HCT116 (cell line): ENCODE measurements around the gene COQ8B. TPM values are rescaled to one million over a fixed set of nuclear protein-coding genes. Genes with fewer than 3 reads are reported as not detected.

ENCODE experiments used
- ATAC-seq: fragments of 200-7000 bp; cut with Tn5 transposase; 2 replicates; pipeline ENCODE4 v1.9.1; 2020; ENCODE audit warnings: mild to moderate bottlenecking, moderate library complexity
- BruUV-seq: library from RNA; stranded (reverse); fragments of 400-500 nt; replicated peaks from 2 replicates; lab custom pipeline; 2021; lab: Mats Ljungman, UMichigan
- CTCF ChIA-PET: fragments of 300-600 bp; sonication (Branson Sonifier 250); formaldehyde crosslinking; loops from one replicate; lab custom pipeline; 2021; ENCODE audit warnings: antibody characterized with exemption; lab: Charles Lee
- POLR2A ChIA-PET: fragments of 300-600, 350-600 bp; sonication (Branson Sonifier 250); formaldehyde crosslinking; loops from one replicate; lab custom pipeline; 2021; ENCODE audit warnings: antibody characterized with exemption; lab: Charles Lee
- RAD21 ChIA-PET, 2 experiments: fragments of 300-600 bp; sonication (Branson Sonifier 250); formaldehyde crosslinking; loops; one replicate each; lab custom pipeline; 2023; ENCODE audit warnings: low total read pairs in 2 of 2; ENCODE audit not compliant: uncharacterized antibody in 2 of 2, unreplicated experiment in 2 of 2, low non-redundant PET in 1 of 2; lab: Charles Lee
- DNase-seq: peaks from one replicate; pipeline ENCODE4 v3.0.0-alpha.2; 2010; ENCODE audit warnings: low read depth, low spot score
- H2AFZ ChIP-seq: fragments of 200-600 bp; shearing (Covaris generic), sonication (generic); 2 replicates; pipeline ENCODE4 v1.6.1; 2017; ENCODE audit warnings: low read depth, mixed run types, mixed read lengths, antibody characterized with exemption, low read length; ENCODE audit not compliant: poor library complexity, severe bottlenecking
- H3K27ac ChIP-seq: 2 replicates; pipeline ENCODE4 v1.5.1; 2012; ENCODE audit warnings: low read depth, low read length
- H3K27me3 ChIP-seq: fragments of 200-600 bp; sonication (generic); 2 replicates; pipeline ENCODE4 v1.6.1; 2016; ENCODE audit warnings: mixed run types, low read length, mixed read lengths; ENCODE audit not compliant: insufficient read depth
- H3K36me3 ChIP-seq, 2 experiments: fragments of 200-500 bp in 1 of 2; fragments of 200-600 bp in 1 of 2; sonication (Bioruptor generic) in 1 of 2; sonication (generic) in 1 of 2; 2 replicates each; pipeline versions ENCODE4 v1.5.1 to v1.6.1; 2014 to 2016; ENCODE audit warnings: low read length in 2 of 2, inconsistent platforms in 1 of 2, mixed read lengths in 1 of 2, mixed run types in 1 of 2; ENCODE audit not compliant: insufficient read depth in 2 of 2, control insufficient read depth in 1 of 2
- H3K4me1 ChIP-seq, 2 experiments: fragments of 200-600 bp in 1 of 2; sonication (generic) in 1 of 2; 2 replicates each; pipeline versions ENCODE4 v1.5.1 to v1.6.1; 2012 to 2017; ENCODE audit warnings: low read length in 2 of 2, inconsistent platforms in 1 of 2, mild to moderate bottlenecking in 1 of 2, mixed read lengths in 1 of 2, mixed run types in 1 of 2, moderate library complexity in 1 of 2; ENCODE audit not compliant: insufficient read depth in 2 of 2, control insufficient read depth in 1 of 2
- H3K4me2 ChIP-seq: fragments of 200-600 bp; sonication (generic); 2 replicates; pipeline ENCODE4 v1.6.1; 2017; ENCODE audit warnings: mixed run types, low read length, mixed read lengths
- H3K4me3 ChIP-seq, 2 experiments: fragments of 200-600 bp in 1 of 2; sonication (generic) in 1 of 2; replicated peaks in 1 of 2; 2 replicates each; pipeline ENCODE4 v1.5.1; 2011 to 2016; ENCODE audit warnings: low read length in 2 of 2, control low read depth in 1 of 2, low read depth in 1 of 2, mild to moderate bottlenecking in 1 of 2, mixed read lengths in 1 of 2, mixed run types in 1 of 2
- H3K79me2 ChIP-seq: fragments of 200-600 bp; sonication (generic); 2 replicates; pipeline ENCODE4 v1.6.1; 2017; ENCODE audit warnings: mild to moderate bottlenecking, mixed run types, low read length, moderate library complexity, mixed read lengths; ENCODE audit not compliant: insufficient read depth
- H3K9ac ChIP-seq: fragments of 200-600 bp; sonication (generic); 2 replicates; pipeline ENCODE4 v1.6.1; 2016; ENCODE audit warnings: low read length, mixed read lengths
- H3K9me2 ChIP-seq: fragments of 200-600 bp; sonication (generic), shearing (Covaris generic); 2 replicates; pipeline ENCODE4 v1.6.1; 2017; ENCODE audit warnings: mixed run types, mild to moderate bottlenecking, moderate library complexity; ENCODE audit not compliant: insufficient read depth
- H3K9me3 ChIP-seq, 2 experiments: fragments of 200-500 bp in 1 of 2; fragments of 200-600 bp in 1 of 2; sonication (Bioruptor generic) in 1 of 2; sonication (generic) in 1 of 2; 2 replicates each; pipeline ENCODE4 v1.6.1; 2014 to 2017; ENCODE audit warnings: low read length in 2 of 2, mixed read lengths in 2 of 2, inconsistent platforms in 1 of 2, low read depth in 1 of 2, mild to moderate bottlenecking in 1 of 2, mixed run types in 1 of 2, moderate library complexity in 1 of 2; ENCODE audit not compliant: control insufficient read depth in 1 of 2, insufficient read depth in 1 of 2
- H4K20me1 ChIP-seq: fragments of 200-600 bp; sonication (generic), shearing (Covaris generic); 2 replicates; pipeline ENCODE4 v1.6.1; 2017; ENCODE audit warnings: mixed run types, mild to moderate bottlenecking, moderate library complexity; ENCODE audit not compliant: insufficient read depth
- ATF3 ChIP-seq: IDR thresholded peaks from 2 replicates; pipeline ENCODE4 v1.6.1; 2012
- CEBPB ChIP-seq: IDR thresholded peaks from 2 replicates; pipeline ENCODE4 v1.6.1; 2012; ENCODE audit warnings: low read depth
- CTCF ChIP-seq, 3 experiments: fragments of 200-600 bp in 1 of 3; sonication (generic) in 1 of 3; IDR thresholded peaks in 2 of 3; conservative IDR thresholded peaks in 1 of 3; 2 replicates each; pipeline ENCODE4 v1.5.1; 2012 to 2017; ENCODE audit warnings: low read depth in 2 of 3, low read length in 2 of 3, antibody characterized with exemption in 1 of 3, borderline replicate concordance in 1 of 3, control low read depth in 1 of 3, mild to moderate bottlenecking in 1 of 3, mixed read lengths in 1 of 3, mixed run types in 1 of 3, moderate library complexity in 1 of 3; ENCODE audit not compliant: insufficient read depth in 1 of 3
- ELF1 ChIP-seq: IDR thresholded peaks from 2 replicates; pipeline ENCODE4 v1.6.1; 2012; ENCODE audit warnings: low read depth, borderline replicate concordance
- EZH2 ChIP-seq: fragments of 200-600 bp; sonication (generic); IDR thresholded peaks from 2 replicates; pipeline ENCODE4 v1.6.1; 2017; ENCODE audit warnings: antibody characterized with exemption, mixed run types
- EZH2phosphoT487 ChIP-seq: fragments of 200-600 bp; IDR thresholded peaks from 2 replicates; pipeline ENCODE4 v1.6.1; 2018; ENCODE audit warnings: antibody characterized with exemption, borderline replicate concordance
- FOSL1 ChIP-seq: IDR thresholded peaks from 2 replicates; pipeline ENCODE4 v1.6.1; 2012; ENCODE audit warnings: low read depth
- JUND ChIP-seq: IDR thresholded peaks from 2 replicates; pipeline ENCODE4 v1.6.1; 2012
- MAX ChIP-seq: IDR thresholded peaks from 2 replicates; pipeline ENCODE4 v1.6.1; 2012
- POLR2A ChIP-seq: IDR thresholded peaks from 2 replicates; pipeline ENCODE4 v1.7.0; 2011; ENCODE audit warnings: borderline replicate concordance; ENCODE audit not compliant: insufficient read depth, insufficient read length; ENCODE audit errors: extremely low read depth
- POLR2AphosphoS5 ChIP-seq: IDR thresholded peaks from 2 replicates; pipeline ENCODE4 v1.6.1; 2011; ENCODE audit warnings: mild to moderate bottlenecking, low read depth, low read length, moderate library complexity
- RAD21 ChIP-seq: IDR thresholded peaks from 2 replicates; pipeline ENCODE4 v1.6.1; 2012; ENCODE audit warnings: low read depth, mild to moderate bottlenecking
- REST ChIP-seq: IDR thresholded peaks from 2 replicates; pipeline ENCODE4 v1.6.1; 2012; ENCODE audit warnings: low read depth
- SIN3A ChIP-seq: IDR thresholded peaks from 2 replicates; pipeline ENCODE4 v1.6.1; 2012; ENCODE audit warnings: low read depth
- SP1 ChIP-seq: IDR thresholded peaks from 2 replicates; pipeline ENCODE4 v1.6.1; 2012; ENCODE audit warnings: low read depth
- SRF ChIP-seq: IDR thresholded peaks from 2 replicates; pipeline ENCODE4 v1.6.1; 2012; ENCODE audit warnings: low read depth
- TCF7L2 ChIP-seq: IDR thresholded peaks from 2 replicates; pipeline ENCODE4 v1.7.0; 2011; ENCODE audit warnings: borderline replicate concordance, inconsistent platforms; ENCODE audit not compliant: insufficient read depth, insufficient read length; ENCODE audit errors: extremely low read depth
- ZFX ChIP-seq: fragments of 450-650 bp; IDR thresholded peaks from 2 replicates; pipeline ENCODE4 v1.6.1; 2017
- ZNF274 ChIP-seq: fragments of 200-500 bp; sonication (Bioruptor generic); IDR thresholded peaks from 2 replicates; pipeline ENCODE4 v1.6.1; 2014; ENCODE audit warnings: mild to moderate bottlenecking, low read depth, low read length, inconsistent platforms
- intact Hi-C: fragments of 100-400 bp; cut with micrococcal nuclease; formaldehyde crosslinking; loops from 2 replicates; pipeline ENCODE4 v1.10.0; 2022
- total RNA-seq: library from RNA; stranded (reverse); gene quantifications from one replicate; pipeline ENCODE4 v1.2.1, GENCODE V29; 2021; ENCODE audit not compliant: unreplicated experiment

The COQ8B gene
- total RNA-seq, 1 experiment from 2014 or later = 47.1 TPM

- H3K9ac ChIP-seq = no peak overlapping the region
- no peak for TF ChIP-seq EZH2
- TF ChIP-seq REST = no peak
- no peak for TF ChIP-seq EZH2phosphoT487
- no peak for TF ChIP-seq RAD21
- no peak for TF ChIP-seq CEBPB
- no peak for TF ChIP-seq ZNF274
- no peak for TF ChIP-seq POLR2AphosphoS5
- no peak for TF ChIP-seq JUND
- TF ChIP-seq ELF1 = no peak
- TF ChIP-seq SRF = no peak
- no peak for TF ChIP-seq TCF7L2
- no peak for TF ChIP-seq FOSL1
- TF ChIP-seq CTCF (IDR thresholded peaks at IDR 0.05 in 2 of 3, conservative IDR thresholded peaks at IDR 0.05 in 1 of 3; ENCODE audit: borderline replicate concordance in 1 of 3, insufficient read depth in 1 of 3, low read depth in 2 of 3, low read length in 2 of 3) = no peak
- no peak for TF ChIP-seq POLR2A
- TF ChIP-seq MAX = no peak
- TF ChIP-seq ZFX = no peak
- TF ChIP-seq SIN3A = no peak
- TF ChIP-seq ATF3 = no peak
- TF ChIP-seq SP1 = no peak
- intact Hi-C loops = no loop called here
- no peaks in the 10 kb centered on the region for H3K79me2 ChIP-seq
- RAD21 ChIA-PET = no interaction called here
- peaks cover 35 to 58% of the 10 kb centered on the region in 2 experiments for H3K36me3 ChIP-seq
- POLR2A ChIA-PET = no interaction called here
- no peak overlapping the region for H3K27ac ChIP-seq
- no peaks in the 10 kb centered on the region for H3K27me3 ChIP-seq
- no peaks in the 10 kb centered on the region for H3K4me1 ChIP-seq
- no peaks in the 10 kb centered on the region for H4K20me1 ChIP-seq
- no peak overlapping the region for H3K4me2 ChIP-seq
- H2AFZ ChIP-seq = no peak overlapping the region
- DNase-seq = no peak
- H3K9me3 ChIP-seq = no peaks in the 10 kb centered on the region
- no peak for ATAC-seq
- H3K9me2 ChIP-seq = no peaks in the 10 kb centered on the region
- no peak overlapping the region for H3K4me3 ChIP-seq
- CTCF ChIA-PET = no interaction called here
- no TSS peak for BruUV-seq
These were observed 35.6 kb downstream of the COQ8B start for GRCh38 chr19:40681039-40681438.
